Measurements from ENCODE around the gene PITPNM3.

Gene PITPNM3

GRCh38 chr17:6494239-6494941 is 62.0 kb downstream of the PITPNM3 start:
- no peak overlapping the region for H3K4me3 ChIP-seq (replicated peaks; ENCODE audit: low read depth, low read length)
- no peak for TF ChIP-seq CTCF (IDR thresholded peaks at IDR 0.05; ENCODE audit: low read depth, low read length, missing control alignments)
- no peak for DNase-seq (ENCODE audit: extremely low read depth, low read depth)

GRCh38 chr17:6492892-6493674 is 63.3 kb downstream of the PITPNM3 start:
- no peak for DNase-seq (ENCODE audit: extremely low read depth, low read depth)
- H3K4me3 ChIP-seq (replicated peaks; ENCODE audit: low read depth, low read length) = no peak overlapping the region
- TF ChIP-seq CTCF (IDR thresholded peaks at IDR 0.05; ENCODE audit: low read depth, low read length, missing control alignments) = no peak

DNA sequence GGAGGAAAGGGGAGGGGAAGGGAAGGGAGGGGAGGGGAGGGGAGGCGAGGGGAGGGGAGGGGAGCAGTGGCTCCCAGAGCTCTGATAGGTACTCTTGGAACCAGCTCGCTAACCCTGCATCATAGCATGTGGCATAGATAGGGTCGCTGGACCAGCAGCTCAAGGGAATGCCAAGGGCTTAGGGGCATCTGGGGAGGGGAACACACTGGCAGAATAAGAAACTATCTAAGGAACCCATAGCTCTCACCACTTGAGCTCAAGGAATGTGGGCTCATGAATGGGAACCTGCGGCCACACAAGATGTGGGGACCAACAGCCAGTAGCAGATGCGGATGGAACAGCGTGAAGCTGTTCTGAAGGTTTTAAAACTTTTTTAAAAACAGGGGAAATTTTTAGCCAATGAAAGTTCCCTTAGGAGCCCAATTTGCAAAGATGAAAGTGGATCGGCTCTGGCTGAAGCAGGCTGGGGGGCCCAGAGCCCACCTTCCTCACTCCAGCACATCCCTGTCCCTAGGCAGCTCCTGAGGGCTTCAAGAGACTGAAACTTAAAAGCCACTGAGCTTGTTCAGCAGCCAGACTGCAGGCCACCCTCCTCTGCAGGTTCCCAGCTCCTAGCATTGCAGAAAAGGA is 65.2 kb downstream of the PITPNM3 start:
- no peak for DNase-seq (ENCODE audit: extremely low read depth, low read depth)
- no peak overlapping the region for H3K4me3 ChIP-seq (replicated peaks; ENCODE audit: low read depth, low read length)
- no peak for TF ChIP-seq CTCF (IDR thresholded peaks at IDR 0.05; ENCODE audit: low read depth, low read length, missing control alignments)

- H3K4me3 ChIP-seq (replicated peaks; ENCODE audit: low read depth, low read length) = no peak overlapping the region
- TF ChIP-seq CTCF (IDR thresholded peaks at IDR 0.05; ENCODE audit: low read depth, low read length, missing control alignments) = no peak
- DNase-seq (ENCODE audit: extremely low read depth, low read depth) = no peak
Observed at GRCh38 chr17:6489016-6489550, 67.3 kb downstream of the PITPNM3 start.

DNA sequence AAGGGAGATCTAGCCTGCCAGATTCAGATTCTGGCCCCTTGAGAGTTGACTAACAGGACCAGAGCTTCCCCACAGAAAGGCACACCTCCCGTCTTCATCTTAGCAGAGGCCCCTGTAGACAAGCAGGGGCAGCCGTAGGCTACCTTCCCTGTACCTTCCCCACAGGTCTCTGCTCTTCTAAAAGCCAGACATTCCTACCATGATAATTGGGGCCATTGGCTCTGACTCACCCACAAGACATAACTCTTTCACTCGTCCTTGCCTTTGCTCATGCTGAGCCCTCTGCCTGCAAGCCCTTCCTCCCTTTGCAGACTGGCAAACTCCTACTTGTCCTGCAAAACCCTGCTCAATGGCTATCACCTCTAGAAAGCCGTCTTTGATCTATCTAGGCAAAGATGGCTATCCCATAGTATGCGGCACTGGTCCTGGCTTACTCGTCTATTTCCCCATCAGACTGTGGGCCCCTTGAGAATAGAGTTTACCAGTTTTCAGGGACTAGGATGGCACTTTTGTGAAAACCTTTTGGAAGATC is 68.3 kb downstream of the PITPNM3 start:
- no peak overlapping the region for H3K4me3 ChIP-seq (replicated peaks; ENCODE audit: low read depth, low read length)
- no peak for TF ChIP-seq CTCF (IDR thresholded peaks at IDR 0.05; ENCODE audit: low read depth, low read length, missing control alignments)
- no peak for DNase-seq (ENCODE audit: extremely low read depth, low read depth)

- no peak for TF ChIP-seq CTCF (IDR thresholded peaks at IDR 0.05; ENCODE audit: low read depth, low read length, missing control alignments)
- no peak overlapping the region for H3K4me3 ChIP-seq (replicated peaks; ENCODE audit: low read depth, low read length)
- DNase-seq (ENCODE audit: extremely low read depth, low read depth) = no peak
Observed at GRCh38 chr17:6487251-6488007, 68.9 kb downstream of the PITPNM3 start.
